Panc1 (cell line): ENCODE measurements around the gene VPS45. TPM values are rescaled to one million over a fixed set of nuclear protein-coding genes. Genes with fewer than 3 reads are reported as not detected.

Experiments used
- ATAC-seq: fragments of 200-7000 bp; cut with Tn5 transposase; 2 replicates; pipeline ENCODE4 v1.9.1; 2020; ENCODE audit warnings: mild to moderate bottlenecking, moderate library complexity
- BruUV-seq: library from RNA; stranded (reverse); fragments of 400-500 nt; replicated peaks from 2 replicates; lab custom pipeline; 2021; lab: Mats Ljungman, UMichigan
- CTCF ChIA-PET: fragments of 300-600 bp; sonication (Branson Sonifier 250); formaldehyde crosslinking; loops from one replicate; lab custom pipeline; 2022; ENCODE audit warnings: antibody characterized with exemption; lab: Charles Lee
- POLR2A ChIA-PET: fragments of 300-600 bp; sonication (Branson Sonifier 250); formaldehyde crosslinking; loops from one replicate; lab custom pipeline; 2022; ENCODE audit warnings: antibody characterized with exemption; lab: Charles Lee
- DNase-seq: peaks from one replicate; pipeline ENCODE4 v3.0.0-alpha.2; 2010; ENCODE audit warnings: low read depth, low spot score
- H3K27ac ChIP-seq: 2 replicates; pipeline ENCODE4 v1.5.1; 2011; ENCODE audit warnings: mild to moderate bottlenecking, low read length, inconsistent platforms
- H3K27me3 ChIP-seq: fragments of 200-500 bp; sonication (Bioruptor generic); 2 replicates; pipeline ENCODE4 v1.6.0; 2014; ENCODE audit warnings: low read length, inconsistent platforms; ENCODE audit not compliant: control insufficient read depth, insufficient read depth
- H3K36me3 ChIP-seq: fragments of 200-500 bp; sonication (Bioruptor generic); 2 replicates; pipeline ENCODE4 v1.5.1; 2014; ENCODE audit warnings: inconsistent platforms, mild to moderate bottlenecking, low read length, moderate library complexity; ENCODE audit not compliant: control insufficient read depth, insufficient read depth
- H3K4me1 ChIP-seq: 2 replicates; pipeline ENCODE4 v1.5.1; 2011; ENCODE audit warnings: inconsistent platforms, mild to moderate bottlenecking, low read length, moderate library complexity; ENCODE audit not compliant: control insufficient read depth, insufficient read depth
- H3K4me3 ChIP-seq, 2 experiments: 2 replicates each; pipeline ENCODE4 v1.5.1; 2011 to 2012; ENCODE audit warnings: low read depth in 2 of 2, low read length in 2 of 2, mild to moderate bottlenecking in 2 of 2, inconsistent platforms in 1 of 2, moderate library complexity in 1 of 2
- H3K9me3 ChIP-seq: fragments of 200-500 bp; sonication (Bioruptor generic); 2 replicates; pipeline ENCODE4 v1.5.1; 2014; ENCODE audit warnings: low read depth, mild to moderate bottlenecking, inconsistent platforms, low read length, moderate library complexity; ENCODE audit not compliant: control insufficient read depth, insufficient read depth
- CTCF ChIP-seq: fragments of 450-650 bp; IDR thresholded peaks from 2 replicates; pipeline ENCODE4 v1.5.1; 2017; ENCODE audit warnings: mild to moderate bottlenecking
- POLR2AphosphoS5 ChIP-seq: IDR thresholded peaks from 2 replicates; pipeline ENCODE4 v1.6.1; 2012; ENCODE audit warnings: mild to moderate bottlenecking, low read depth, low read length, moderate library complexity
- REST ChIP-seq, 2 experiments: IDR thresholded peaks; 2 replicates each; pipeline ENCODE4 v1.6.1; 2011 to 2012; ENCODE audit warnings: low read depth in 2 of 2, control low read depth in 1 of 2, low read length in 1 of 2, mild to moderate bottlenecking in 1 of 2, moderate library complexity in 1 of 2; ENCODE audit not compliant: insufficient read depth in 1 of 2
- SIN3A ChIP-seq: IDR thresholded peaks from 2 replicates; pipeline ENCODE4 v1.6.1; 2012; ENCODE audit warnings: low read depth, mild to moderate bottlenecking, low read length, moderate library complexity, borderline replicate concordance; ENCODE audit not compliant: insufficient read depth
- TCF7L2 ChIP-seq: IDR thresholded peaks from 2 replicates; pipeline ENCODE4 v1.6.1; 2011; ENCODE audit warnings: mild to moderate bottlenecking, low read depth, low read length, inconsistent platforms
- in situ Hi-C: cut with HindIII; loops from 2 replicates; pipeline ENCODE4 v1.10.0; 2016; ENCODE audit warnings: low sequenced_read_pairs, low pct_unique_long_range_greater_than_20kb
- intact Hi-C: fragments of 100-400 bp; cut with micrococcal nuclease; formaldehyde crosslinking; loops from one replicate; pipeline ENCODE4 v1.10.0; 2022; ENCODE audit not compliant: unreplicated experiment
- total RNA-seq: library from RNA; stranded (reverse); gene quantifications from one replicate; pipeline ENCODE4 v1.2.1, GENCODE V29; 2021; ENCODE audit not compliant: unreplicated experiment

The VPS45 gene
- total RNA-seq, 1 experiment from 2014 or later = 24.9 TPM

- ATAC-seq (no peak), DNase-seq (no peak)
- H3K27ac ChIP-seq = no peak overlapping the region
- intact Hi-C loops (loop anchor here (10.0 kb wide), 1 partner anchor 165 kb away; the partner anchor contains the start of gene BOLA1), in situ Hi-C loops (no loop called here)
- ChIA-PET POLR2A (no interaction called here), CTCF (no interaction called here)
- peaks cover 8% of the 10 kb centered on the region; the same call in 1 of the 2 replicates for H3K4me1 ChIP-seq
- no peaks in the 10 kb centered on the region for H3K27me3 ChIP-seq
- TF ChIP-seq TCF7L2 (no peak), CTCF (no peak), REST (IDR thresholded peaks at IDR 0.05; ENCODE audit: insufficient read depth in 1 of 2, low read depth in 2 of 2, low read length in 1 of 2) (no peak), POLR2AphosphoS5 (no peak), SIN3A (no peak)
- no peaks in the 10 kb centered on the region for H3K9me3 ChIP-seq
- H3K36me3 ChIP-seq = no peaks in the 10 kb centered on the region
- no peak overlapping the region for H3K4me3 ChIP-seq
- no TSS peak for BruUV-seq
Measured at GRCh38 chr1:150060260-150060659, 7.3 kb upstream of the VPS45 start.

GRCh38 chr1:150061632-150062101 lies 5.9 kb upstream of the VPS45 start:
- ChIA-PET CTCF (no interaction called here), POLR2A (no interaction called here)
- Histone ChIP-seq H3K4me3 (no peak overlapping the region), H3K27ac (peak overlapping the region; percentile 58), H3K36me3 (no peaks in the 10 kb centered on the region; the same call in none of the 2 replicates), H3K27me3 (no peaks in the 10 kb centered on the region), H3K9me3 (no peaks in the 10 kb centered on the region), H3K4me1 (peaks cover 16% of the 10 kb centered on the region; the same call in 1 of the 2 replicates)
- in situ Hi-C loops (no loop called here), intact Hi-C loops (loop anchor here (10.0 kb wide), 1 partner anchor 167 kb away; the partner anchor contains the start of gene BOLA1)
- DNase-seq (no peak), ATAC-seq (peak; percentile 90)
- TF ChIP-seq CTCF (no peak), REST (IDR thresholded peaks at IDR 0.05; ENCODE audit: insufficient read depth in 1 of 2, low read depth in 2 of 2, low read length in 1 of 2) (no peak)
- no TSS peak for BruUV-seq
